Fibroblast of lung (primary cell): Measurements from ENCODE around the gene GPR75. TPM values are rescaled to one million over a fixed set of nuclear protein-coding genes. Genes with fewer than 3 reads are reported as not detected.

Experiments
- DNase-seq, 2 donors: peaks; one replicate each; pipeline versions ENCODE4 v3.0.0 to v3.0.0-alpha.2; 2010; ENCODE audit warnings: low read depth in 2 of 2
- H2AFZ ChIP-seq: 2 replicates; pipeline ENCODE4 v1.5.1; 2012; ENCODE audit warnings: low read length, control low read depth, inconsistent platforms
- H3K27ac ChIP-seq: 2 replicates; pipeline ENCODE4 v1.5.1; 2011; ENCODE audit warnings: low read length, control low read depth; ENCODE audit not compliant: insufficient read depth
- H3K27me3 ChIP-seq: 2 replicates; pipeline ENCODE4 v1.5.1; 2011; ENCODE audit warnings: mild to moderate bottlenecking, low read length; ENCODE audit not compliant: control insufficient read depth, insufficient read depth
- H3K36me3 ChIP-seq: 2 replicates; pipeline ENCODE4 v1.5.1; 2011; ENCODE audit warnings: low read length; ENCODE audit not compliant: control insufficient read depth, insufficient read depth
- H3K4me1 ChIP-seq: 2 replicates; pipeline ENCODE4 v1.5.1; 2011; ENCODE audit warnings: low read length; ENCODE audit not compliant: control insufficient read depth, insufficient read depth; ENCODE audit errors: extremely low read depth
- H3K4me2 ChIP-seq: 2 replicates; pipeline ENCODE4 v1.5.1; 2011; ENCODE audit warnings: low read length, control low read depth; ENCODE audit not compliant: insufficient read depth; ENCODE audit errors: extremely low read depth
- H3K4me3 ChIP-seq, 4 experiments: fragments of 200-600 bp in 1 of 4; sonication (generic) in 1 of 4; replicated peaks in 1 of 4; 2 replicates each; pipeline ENCODE4 v1.5.1; 2011 to 2016; ENCODE audit warnings: low read length in 4 of 4, low read depth in 3 of 4, mild to moderate bottlenecking in 3 of 4, control low read depth in 2 of 4, inconsistent platforms in 1 of 4, mixed read lengths in 1 of 4; ENCODE audit not compliant: insufficient read depth in 1 of 4; ENCODE audit errors: control extremely low read depth in 1 of 4
- H3K79me2 ChIP-seq: 2 replicates; pipeline ENCODE4 v1.5.1; 2012; ENCODE audit warnings: mild to moderate bottlenecking, low read length, inconsistent platforms; ENCODE audit not compliant: control insufficient read depth, insufficient read depth
- H3K9ac ChIP-seq: 2 replicates; pipeline ENCODE4 v1.5.1; 2011; ENCODE audit warnings: mild to moderate bottlenecking, low read length, control low read depth; ENCODE audit not compliant: insufficient read depth
- H3K9me3 ChIP-seq: 2 replicates; pipeline ENCODE4 v1.5.1; 2012; ENCODE audit warnings: low read depth, low read length; ENCODE audit not compliant: control insufficient read depth, insufficient read depth
- H4K20me1 ChIP-seq: 2 replicates; pipeline ENCODE4 v1.5.1; 2011; ENCODE audit warnings: low read length; ENCODE audit not compliant: control insufficient read depth, insufficient read depth; ENCODE audit errors: extremely low read depth
- EZH2 ChIP-seq: IDR thresholded peaks from 2 replicates; pipeline ENCODE4 v1.5.1; 2012; ENCODE audit warnings: low read length, control low read depth, mild to moderate bottlenecking; ENCODE audit errors: missing control alignments
- polyA plus RNA-seq, 2 donors: library from polyadenylated mRNA; depleted of rRNA in 1 of 2; stranded (reverse) in 1 of 2; unstranded in 1 of 2; fragments of >200 nt; gene quantifications; 2 replicates each; pipeline ENCODE4 v1.2.1, GENCODE V29; 2011 to 2012; ENCODE audit warnings: missing spikeins in 1 of 2
- total RNA-seq: library from RNA; depleted of rRNA; stranded (reverse); fragments of >200 nt; gene quantifications from 2 replicates; pipeline ENCODE4 v1.2.1, GENCODE V29; 2014
- TF ChIP-seq, protein P1 (sequence below), 2 donors: IDR thresholded peaks in 1 of 2; conservative IDR thresholded peaks in 1 of 2; 1 replicate in 1 of 2; 2 replicates in 1 of 2; pipeline ENCODE4 v1.5.1; 2011 to 2012; ENCODE audit warnings: low read length in 2 of 2, control low read depth in 1 of 2, inconsistent platforms in 1 of 2, low read depth in 1 of 2, mild to moderate bottlenecking in 1 of 2

Gene GPR75
- total and polyA plus RNA-seq, 2 donors (not counting 1 experiment from before 2014, with no cell fraction given), result 1.4 to 1.8 TPM

- Histone ChIP-seq H3K9me3 (no peaks in the 10 kb centered on the region), H4K20me1 (no peaks in the 10 kb centered on the region), H3K27ac (no peak overlapping the region), H3K4me3 (no peak overlapping the region), H3K79me2 (no peaks in the 10 kb centered on the region), H3K4me1 (no peaks in the 10 kb centered on the region), H3K9ac (no peak overlapping the region), H3K27me3 (no peaks in the 10 kb centered on the region), H3K36me3 (peaks cover 8% of the 10 kb centered on the region), H2AFZ (no peak overlapping the region), H3K4me2 (no peak overlapping the region)
- TF ChIP-seq EZH2, result no peak
- TF ChIP-seq, protein P1, sequence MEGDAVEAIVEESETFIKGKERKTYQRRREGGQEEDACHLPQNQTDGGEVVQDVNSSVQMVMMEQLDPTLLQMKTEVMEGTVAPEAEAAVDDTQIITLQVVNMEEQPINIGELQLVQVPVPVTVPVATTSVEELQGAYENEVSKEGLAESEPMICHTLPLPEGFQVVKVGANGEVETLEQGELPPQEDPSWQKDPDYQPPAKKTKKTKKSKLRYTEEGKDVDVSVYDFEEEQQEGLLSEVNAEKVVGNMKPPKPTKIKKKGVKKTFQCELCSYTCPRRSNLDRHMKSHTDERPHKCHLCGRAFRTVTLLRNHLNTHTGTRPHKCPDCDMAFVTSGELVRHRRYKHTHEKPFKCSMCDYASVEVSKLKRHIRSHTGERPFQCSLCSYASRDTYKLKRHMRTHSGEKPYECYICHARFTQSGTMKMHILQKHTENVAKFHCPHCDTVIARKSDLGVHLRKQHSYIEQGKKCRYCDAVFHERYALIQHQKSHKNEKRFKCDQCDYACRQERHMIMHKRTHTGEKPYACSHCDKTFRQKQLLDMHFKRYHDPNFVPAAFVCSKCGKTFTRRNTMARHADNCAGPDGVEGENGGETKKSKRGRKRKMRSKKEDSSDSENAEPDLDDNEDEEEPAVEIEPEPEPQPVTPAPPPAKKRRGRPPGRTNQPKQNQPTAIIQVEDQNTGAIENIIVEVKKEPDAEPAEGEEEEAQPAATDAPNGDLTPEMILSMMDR (conservative IDR thresholded peaks at IDR 0.05 in 1 of 2, IDR thresholded peaks at IDR 0.05 in 1 of 2; ENCODE audit: low read depth in 1 of 2, low read length in 2 of 2), result no peak
- no peak for DNase-seq
These were observed 21.6 kb upstream of the GPR75 start for GRCh38 chr2:53881360-53881759.

DNA sequence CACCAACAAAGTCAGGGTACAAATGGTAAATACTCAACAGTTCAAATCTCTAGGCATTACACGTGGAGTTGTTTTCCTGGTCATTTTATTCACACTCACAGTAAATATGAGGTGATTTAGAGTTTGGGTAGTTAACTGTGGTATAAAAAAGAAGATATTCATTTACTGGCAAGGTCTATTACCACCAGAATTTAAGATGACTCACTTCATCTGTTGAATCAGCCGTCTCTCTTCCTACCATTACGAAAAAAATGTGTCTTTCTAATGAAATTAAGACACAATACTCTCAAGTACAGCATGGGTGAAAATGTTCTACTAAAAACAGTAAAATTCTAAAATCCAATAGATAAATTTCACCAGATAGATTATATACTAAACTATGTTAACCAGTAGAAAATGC is 21.0 kb upstream of the GPR75 start:
- Histone ChIP-seq H2AFZ (no peak overlapping the region), H3K4me2 (no peak overlapping the region), H3K9me3 (no peaks in the 10 kb centered on the region), H4K20me1 (no peaks in the 10 kb centered on the region), H3K9ac (no peak overlapping the region), H3K27me3 (no peaks in the 10 kb centered on the region), H3K36me3 (peaks cover 8% of the 10 kb centered on the region), H3K4me3 (no peak overlapping the region), H3K79me2 (no peaks in the 10 kb centered on the region), H3K4me1 (no peaks in the 10 kb centered on the region), H3K27ac (no peak overlapping the region)
- DNase-seq, result peak; percentile 62 to 85
- TF ChIP-seq, protein P1 (conservative IDR thresholded peaks at IDR 0.05 in 1 of 2, IDR thresholded peaks at IDR 0.05 in 1 of 2; ENCODE audit: low read depth in 1 of 2, low read length in 2 of 2), result no peak
- TF ChIP-seq EZH2, result no peak

- H3K27ac ChIP-seq, result no peak overlapping the region
- no peak overlapping the region for H3K4me2 ChIP-seq
- H3K79me2 ChIP-seq, result no peaks in the 10 kb centered on the region
- H3K4me1 ChIP-seq, result no peaks in the 10 kb centered on the region
- H4K20me1 ChIP-seq, result no peaks in the 10 kb centered on the region
- peaks cover 2% of the 10 kb centered on the region for H3K36me3 ChIP-seq
- H2AFZ ChIP-seq, result no peak overlapping the region
- H3K9ac ChIP-seq, result no peak overlapping the region
- H3K4me3 ChIP-seq, result no peak overlapping the region
- DNase-seq, result peak in 1 of 2 donors; percentile 30
- TF ChIP-seq, protein P1 (conservative IDR thresholded peaks at IDR 0.05 in 1 of 2, IDR thresholded peaks at IDR 0.05 in 1 of 2; ENCODE audit: low read depth in 1 of 2, low read length in 2 of 2), result no peak
- TF ChIP-seq EZH2, result no peak
- no peaks in the 10 kb centered on the region for H3K9me3 ChIP-seq
- H3K27me3 ChIP-seq, result no peaks in the 10 kb centered on the region
These were observed 17.8 kb upstream of the GPR75 start for GRCh38 chr2:53877556-53877955.
